ENCODE data around the gene CACNG7. TPM values are rescaled to one million over a fixed set of nuclear protein-coding genes. Genes with fewer than 3 reads are reported as not detected.

CACNG7 gene
- polyA plus RNA-seq, 1 donor = 1.4 TPM

DNA sequence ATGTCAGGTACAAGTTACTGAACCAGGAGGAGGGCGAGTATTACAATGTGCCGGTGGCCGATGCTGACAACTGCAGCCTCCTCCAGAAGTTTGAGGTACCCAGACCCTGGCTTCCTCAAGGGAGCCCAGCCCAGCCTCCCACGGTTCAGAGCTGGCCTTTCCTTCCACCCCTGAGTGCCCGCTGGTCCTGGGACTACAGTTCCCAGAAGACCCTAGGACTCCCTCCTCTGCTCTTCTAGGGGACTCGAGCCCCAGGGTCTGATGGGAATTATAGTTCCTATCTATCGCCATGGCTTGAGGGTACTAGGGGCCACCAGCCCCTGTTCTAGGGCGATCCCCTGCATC lies 16.1 kb upstream of the CACNG7 start:
- no CpG with 5 or more reads among the region's 8 CpGs for WGBS (ENCODE audit: insufficient coverage, low lambda C conversion rate)
- no peaks in the 10 kb centered on the region for H3K36me3 ChIP-seq (ENCODE audit: control insufficient read depth, insufficient read depth, low read length)

GRCh38 chr19:53894707-53895106 lies 14.4 kb upstream of the CACNG7 start:
- WGBS (ENCODE audit: insufficient coverage, low lambda C conversion rate) = 80% methylated on average over 1 of the region's 9 CpGs
- Histone ChIP-seq H3K4me1 (ENCODE audit: control insufficient read depth, insufficient read depth, low read length) (no peaks in the 10 kb centered on the region), H3K36me3 (ENCODE audit: control insufficient read depth, insufficient read depth, low read length) (no peaks in the 10 kb centered on the region), H3K27ac (ENCODE audit: low read length) (no peak overlapping the region), H3K27me3 (ENCODE audit: control insufficient read depth, insufficient read depth, low read length) (peaks cover 25% of the 10 kb centered on the region), H3K4me3 (ENCODE audit: low read length) (no peak overlapping the region), H3K9me3 (ENCODE audit: control insufficient read depth, low read depth, low read length) (no peaks in the 10 kb centered on the region)
- no peak for DNase-seq

More for the DNA sequence above, 16.1 kb upstream of the CACNG7 start:
- Histone ChIP-seq H3K4me1 (ENCODE audit: control insufficient read depth, insufficient read depth, low read length) (no peaks in the 10 kb centered on the region), H3K27ac (ENCODE audit: low read length) (no peak overlapping the region), H3K27me3 (ENCODE audit: control insufficient read depth, insufficient read depth, low read length) (peaks cover 21% of the 10 kb centered on the region), H3K9me3 (ENCODE audit: control insufficient read depth, low read depth, low read length) (no peaks in the 10 kb centered on the region), H3K4me3 (ENCODE audit: low read length) (no peak overlapping the region)
- no peak for DNase-seq

DNA sequence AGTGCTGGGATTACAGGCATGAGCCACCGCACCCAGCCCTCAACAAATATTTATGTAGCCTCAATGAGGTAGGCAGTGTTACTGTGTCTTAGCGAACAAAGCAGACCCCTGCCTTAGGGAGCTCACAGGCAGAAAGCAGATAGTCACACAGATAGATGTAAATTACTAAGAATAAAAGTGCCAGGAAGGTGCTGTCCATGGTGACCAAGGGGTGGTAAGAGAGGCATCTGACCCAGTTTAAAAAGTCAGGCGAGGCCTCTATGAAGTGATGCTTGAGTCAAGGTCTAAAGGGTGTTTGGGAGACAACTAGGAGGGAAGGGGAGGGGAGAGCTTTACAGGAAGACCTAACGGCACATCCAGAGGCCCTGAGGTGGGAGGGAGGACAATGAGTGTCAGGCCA lies 12.4 kb upstream of the CACNG7 start:
- 20% methylated on average over 2 of the region's 4 CpGs for WGBS (ENCODE audit: insufficient coverage, low lambda C conversion rate)
- no peak for DNase-seq
- no peak overlapping the region for H3K27ac ChIP-seq (ENCODE audit: low read length)
- peaks cover 20% of the 10 kb centered on the region for H3K27me3 ChIP-seq (ENCODE audit: control insufficient read depth, insufficient read depth, low read length)
- H3K9me3 ChIP-seq (ENCODE audit: control insufficient read depth, low read depth, low read length) = no peaks in the 10 kb centered on the region
- H3K4me1 ChIP-seq (ENCODE audit: control insufficient read depth, insufficient read depth, low read length) = no peaks in the 10 kb centered on the region
- no peak overlapping the region for H3K4me3 ChIP-seq (ENCODE audit: low read length)
- no peaks in the 10 kb centered on the region for H3K36me3 ChIP-seq (ENCODE audit: control insufficient read depth, insufficient read depth, low read length)

GRCh38 chr19:53897459-53897858 lies 11.6 kb upstream of the CACNG7 start:
- H3K4me3 ChIP-seq (ENCODE audit: low read length) = no peak overlapping the region
- 70% methylated on average over 2 of the region's 4 CpGs for WGBS (ENCODE audit: insufficient coverage, low lambda C conversion rate)
- no peaks in the 10 kb centered on the region for H3K36me3 ChIP-seq (ENCODE audit: control insufficient read depth, insufficient read depth, low read length)
- DNase-seq = no peak
- no peaks in the 10 kb centered on the region for H3K4me1 ChIP-seq (ENCODE audit: control insufficient read depth, insufficient read depth, low read length)
- peaks cover 17% of the 10 kb centered on the region for H3K27me3 ChIP-seq (ENCODE audit: control insufficient read depth, insufficient read depth, low read length)
- no peak overlapping the region for H3K27ac ChIP-seq (ENCODE audit: low read length)
- H3K9me3 ChIP-seq (ENCODE audit: control insufficient read depth, low read depth, low read length) = no peaks in the 10 kb centered on the region

DNA sequence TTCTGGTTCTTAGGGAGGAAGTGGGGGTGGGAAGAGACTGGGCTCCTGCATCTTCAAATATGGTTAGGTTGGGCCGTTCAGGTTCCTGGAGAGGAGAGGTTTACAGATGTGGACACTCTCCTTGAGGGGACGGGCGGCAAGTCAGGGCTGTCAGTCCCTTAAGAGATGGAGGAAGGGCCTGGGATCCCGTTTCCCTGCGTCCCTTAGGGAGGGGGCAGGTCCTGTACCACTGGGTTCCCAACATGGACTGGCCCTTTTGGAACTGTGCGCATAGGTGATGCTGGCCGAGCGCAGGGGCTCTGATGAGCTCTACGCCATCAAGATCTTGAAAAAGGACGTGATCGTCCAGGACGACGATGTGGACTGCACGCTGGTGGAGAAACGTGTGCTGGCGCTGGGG lies 10.9 kb upstream of the CACNG7 start:
- H3K36me3 ChIP-seq (ENCODE audit: control insufficient read depth, insufficient read depth, low read length) = no peaks in the 10 kb centered on the region
- H3K27me3 ChIP-seq (ENCODE audit: control insufficient read depth, insufficient read depth, low read length) = peaks cover 13% of the 10 kb centered on the region
- H3K9me3 ChIP-seq (ENCODE audit: control insufficient read depth, low read depth, low read length) = no peaks in the 10 kb centered on the region
- no peak overlapping the region for H3K4me3 ChIP-seq (ENCODE audit: low read length)
- H3K4me1 ChIP-seq (ENCODE audit: control insufficient read depth, insufficient read depth, low read length) = no peaks in the 10 kb centered on the region
- H3K27ac ChIP-seq (ENCODE audit: low read length) = no peak overlapping the region
- no peak for DNase-seq
- WGBS (ENCODE audit: insufficient coverage, low lambda C conversion rate) = no CpG with 5 or more reads among the region's 16 CpGs

- no peak overlapping the region for H3K4me3 ChIP-seq (ENCODE audit: low read length)
- WGBS (ENCODE audit: insufficient coverage, low lambda C conversion rate) = no CpG with 5 or more reads among the region's 42 CpGs
- H3K4me1 ChIP-seq (ENCODE audit: control insufficient read depth, insufficient read depth, low read length) = no peaks in the 10 kb centered on the region
- H3K36me3 ChIP-seq (ENCODE audit: control insufficient read depth, insufficient read depth, low read length) = no peaks in the 10 kb centered on the region
- H3K9me3 ChIP-seq (ENCODE audit: control insufficient read depth, low read depth, low read length) = no peaks in the 10 kb centered on the region
- H3K27ac ChIP-seq (ENCODE audit: low read length) = no peak overlapping the region
- H3K27me3 ChIP-seq (ENCODE audit: control insufficient read depth, insufficient read depth, low read length) = peaks cover 13% of the 10 kb centered on the region
- DNase-seq = no peak
Observed at GRCh38 chr19:53898636-53899341, 10.3 kb upstream of the CACNG7 start.

DNA sequence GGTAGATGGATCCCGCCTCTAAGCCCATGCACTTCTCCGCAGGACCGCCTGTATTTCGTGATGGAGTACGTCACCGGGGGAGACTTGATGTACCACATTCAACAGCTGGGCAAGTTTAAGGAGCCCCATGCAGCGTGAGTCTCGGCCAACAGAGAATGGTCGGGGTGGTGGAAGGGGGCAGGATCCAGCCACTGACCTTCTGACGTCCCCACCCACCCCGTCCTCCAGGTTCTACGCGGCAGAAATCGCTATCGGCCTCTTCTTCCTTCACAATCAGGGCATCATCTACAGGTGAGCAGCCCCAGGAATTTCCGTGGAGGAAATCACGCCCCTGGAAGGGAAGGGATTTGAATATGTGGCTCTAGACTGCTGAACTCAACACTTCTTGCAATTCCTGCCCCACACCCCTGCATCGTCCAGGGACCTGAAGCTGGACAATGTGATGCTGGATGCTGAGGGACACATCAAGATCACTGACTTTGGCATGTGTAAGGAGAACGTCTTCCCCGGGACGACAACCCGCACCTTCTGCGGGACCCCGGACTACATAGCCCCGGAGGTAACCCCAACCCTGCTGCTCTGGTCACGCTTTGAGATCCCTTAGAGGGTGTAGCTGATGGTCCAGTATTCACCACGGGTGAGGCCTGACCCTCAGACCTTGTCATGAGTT lies 8.8 kb upstream of the CACNG7 start:
- whole genome bisulfite sequencing (ENCODE audit: insufficient coverage, low lambda C conversion rate) = no CpG with 5 or more reads among the region's 27 CpGs
- no peak for DNase-seq
- H3K27me3 ChIP-seq (ENCODE audit: control insufficient read depth, insufficient read depth, low read length) = peaks cover 20% of the 10 kb centered on the region
- H3K36me3 ChIP-seq (ENCODE audit: control insufficient read depth, insufficient read depth, low read length) = no peaks in the 10 kb centered on the region
- H3K4me1 ChIP-seq (ENCODE audit: control insufficient read depth, insufficient read depth, low read length) = no peaks in the 10 kb centered on the region
- H3K9me3 ChIP-seq (ENCODE audit: control insufficient read depth, low read depth, low read length) = no peaks in the 10 kb centered on the region
- H3K4me3 ChIP-seq (ENCODE audit: low read length) = no peak overlapping the region
- no peak overlapping the region for H3K27ac ChIP-seq (ENCODE audit: low read length)

DNA sequence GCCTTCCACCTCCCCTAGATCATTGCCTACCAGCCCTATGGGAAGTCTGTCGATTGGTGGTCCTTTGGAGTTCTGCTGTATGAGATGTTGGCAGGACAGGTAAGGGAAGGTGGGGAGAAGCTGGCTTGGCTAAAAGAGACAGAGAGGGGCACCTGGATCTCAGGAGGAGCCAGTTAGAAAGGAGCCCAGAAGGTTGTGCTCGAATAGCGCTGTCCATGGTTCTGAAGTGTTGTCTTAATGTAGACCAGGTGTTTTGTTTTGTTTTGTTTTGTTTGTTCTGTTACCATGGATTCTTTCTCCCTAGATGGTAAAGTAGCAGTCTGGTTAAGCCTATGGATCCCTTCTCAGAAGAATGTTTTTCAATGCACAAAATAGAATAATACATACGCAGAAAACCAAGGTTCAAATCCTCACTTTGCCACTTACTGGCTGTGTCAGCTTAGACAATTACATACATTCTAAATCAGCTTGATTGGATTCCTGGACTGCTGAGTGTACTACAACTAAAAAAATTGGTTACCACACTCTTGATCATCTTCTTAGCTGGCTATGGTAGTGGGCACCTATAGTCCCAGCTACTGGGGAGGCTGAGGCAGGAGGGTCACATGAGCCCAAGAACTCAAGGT lies 5.9 kb upstream of the CACNG7 start:
- DNase-seq = peak in 1 of 2 donors; percentile 34
- Histone ChIP-seq H3K9me3 (ENCODE audit: control insufficient read depth, low read depth, low read length) (no peaks in the 10 kb centered on the region), H3K27me3 (ENCODE audit: control insufficient read depth, insufficient read depth, low read length) (peaks cover 31% of the 10 kb centered on the region), H3K27ac (ENCODE audit: low read length) (no peak overlapping the region), H3K4me1 (ENCODE audit: control insufficient read depth, insufficient read depth, low read length) (no peaks in the 10 kb centered on the region), H3K36me3 (ENCODE audit: control insufficient read depth, insufficient read depth, low read length) (no peaks in the 10 kb centered on the region), H3K4me3 (ENCODE audit: low read length) (no peak overlapping the region)
- no CpG with 5 or more reads among the region's 4 CpGs for WGBS (ENCODE audit: insufficient coverage, low lambda C conversion rate)

GRCh38 chr19:53904909-53905308 lies 4.2 kb upstream of the CACNG7 start:
- H3K27me3 ChIP-seq (ENCODE audit: control insufficient read depth, insufficient read depth, low read length) = peaks cover 44% of the 10 kb centered on the region
- H3K4me1 ChIP-seq (ENCODE audit: control insufficient read depth, insufficient read depth, low read length) = no peaks in the 10 kb centered on the region
- 80% methylated on average over 1 of the region's 3 CpGs for WGBS (ENCODE audit: insufficient coverage, low lambda C conversion rate)
- no peak overlapping the region for H3K4me3 ChIP-seq (ENCODE audit: low read length)
- DNase-seq = no peak
- H3K27ac ChIP-seq (ENCODE audit: low read length) = no peak overlapping the region
- H3K36me3 ChIP-seq (ENCODE audit: control insufficient read depth, insufficient read depth, low read length) = no peaks in the 10 kb centered on the region
- peaks cover 4% of the 10 kb centered on the region for H3K9me3 ChIP-seq (ENCODE audit: control insufficient read depth, low read depth, low read length)

- no CpG with 5 or more reads among the region's 1 CpG for WGBS (ENCODE audit: insufficient coverage, low lambda C conversion rate)
Observed at GRCh38 chr19:53905787-53906186, 3.3 kb upstream of the CACNG7 start.

More at GRCh38 chr19:53905787-53906186, 3.3 kb upstream of the CACNG7 start:
- H3K36me3 ChIP-seq (ENCODE audit: control insufficient read depth, insufficient read depth, low read length) = no peaks in the 10 kb centered on the region
- no peaks in the 10 kb centered on the region for H3K4me1 ChIP-seq (ENCODE audit: control insufficient read depth, insufficient read depth, low read length)
- H3K4me3 ChIP-seq (ENCODE audit: low read length) = no peak overlapping the region
- H3K9me3 ChIP-seq (ENCODE audit: control insufficient read depth, low read depth, low read length) = peaks cover 4% of the 10 kb centered on the region
- no peak overlapping the region for H3K27ac ChIP-seq (ENCODE audit: low read length)
- H3K27me3 ChIP-seq (ENCODE audit: control insufficient read depth, insufficient read depth, low read length) = peaks cover 53% of the 10 kb centered on the region
- no peak for DNase-seq
